HG03064 (cell line): ENCODE data around the gene GHDC.
"Not testable (repeated sequence)": the region's sequence is repeated elsewhere in the genome, so short reads cannot be mapped to it uniquely, and the experiment has no call there.

Experiments
- ATAC-seq: cut with Tn5 transposase; IDR thresholded peaks from one replicate; pipeline ENCODE4 v1.9.1; 2021; ENCODE audit warnings: low read depth; ENCODE audit not compliant: unreplicated experiment

GHDC gene

GRCh38 chr17:42193969-42194899 lies at the start of gene GHDC:
GHDC (minus strand) TSS chr17:42194494; CDS start chr17:42193581, 913 bp downstream.
- ATAC-seq = peak; percentile 82

- no peak for ATAC-seq
Observed at GRCh38 chr17:42243493-42243982, 49.2 kb upstream of the GHDC start.

GRCh38 chr17:42241871-42242270 lies 47.6 kb upstream of the GHDC start:
- no peak for ATAC-seq

- ATAC-seq = not testable (repeated sequence)
Observed at GRCh38 chr17:42240863-42241262, 46.6 kb upstream of the GHDC start.

- no peak for ATAC-seq
Observed at GRCh38 chr17:42240201-42240600, 45.9 kb upstream of the GHDC start.

- ATAC-seq = not testable (repeated sequence)
Observed at GRCh38 chr17:42239576-42239975, 45.3 kb upstream of the GHDC start.

- ATAC-seq = no peak
Observed at GRCh38 chr17:42236760-42237159, 42.5 kb upstream of the GHDC start.

- no peak for ATAC-seq
Observed at GRCh38 chr17:42233994-42234393, 39.7 kb upstream of the GHDC start.

GRCh38 chr17:42233156-42233555 lies 38.9 kb upstream of the GHDC start:
- ATAC-seq = no peak

GRCh38 chr17:42230225-42230624 lies 35.9 kb upstream of the GHDC start:
- ATAC-seq = no peak

GRCh38 chr17:42227849-42228700 lies 33.8 kb upstream of the GHDC start:
- ATAC-seq = no peak

GRCh38 chr17:42225646-42226045 lies 31.4 kb upstream of the GHDC start:
- ATAC-seq = no peak

GRCh38 chr17:42224651-42225050 lies 30.4 kb upstream of the GHDC start:
- ATAC-seq = no peak

GRCh38 chr17:42221886-42222745 lies 27.8 kb upstream of the GHDC start:
- ATAC-seq = no peak

- ATAC-seq = not testable (repeated sequence)
Observed at GRCh38 chr17:42219280-42219679, 25.0 kb upstream of the GHDC start.

GRCh38 chr17:42214156-42214555 lies 19.9 kb upstream of the GHDC start:
- no peak for ATAC-seq

GRCh38 chr17:42212382-42212781 lies 18.1 kb upstream of the GHDC start:
- no peak for ATAC-seq

- ATAC-seq = not testable (repeated sequence)
Observed at GRCh38 chr17:42211921-42212341, 17.6 kb upstream of the GHDC start.

- no peak for ATAC-seq
Observed at GRCh38 chr17:42210046-42210445, 15.8 kb upstream of the GHDC start.

- ATAC-seq = not testable (repeated sequence)
Observed at GRCh38 chr17:42206153-42206612, 11.9 kb upstream of the GHDC start.
